Activated CD8-positive, alpha-beta T cell treated with anti-CD3 and anti-CD28 coated beads for 36 hours (primary cell): ENCODE measurements around the gene RILP. TPM values are rescaled to one million over a fixed set of nuclear protein-coding genes. Genes with fewer than 3 reads are reported as not detected.
A peak's percentile ranks its signal among the peaks of the same experiment; 100 is the strongest.

ENCODE experiments used
- ATAC-seq: fragments of 200-7000 bp; cut with Tn5 transposase; one replicate; pipeline ENCODE4 v1.10.0; 2021; ENCODE audit warnings: mild to moderate bottlenecking, moderate library complexity
- CTCF ChIA-PET: fragments of 350-600 bp; sonication (Branson Sonifier 250); formaldehyde crosslinking; loops from one replicate; lab custom pipeline; 2021; ENCODE audit warnings: antibody characterized with exemption; lab: Charles Lee
- POLR2A ChIA-PET: fragments of 350-600 bp; sonication (Branson Sonifier 250); formaldehyde crosslinking; loops from one replicate; lab custom pipeline; 2021; ENCODE audit warnings: antibody characterized with exemption; lab: Charles Lee
- DNase-seq: peaks from one replicate; pipeline ENCODE4 v3.0.0-alpha.2; 2020
- H3K27ac Mint-ChIP-seq: one replicate; pipeline ENCODE4 v1.8.0; 2021; ENCODE audit warnings: mild to moderate bottlenecking, mixed read lengths
- H3K27me3 Mint-ChIP-seq: one replicate; pipeline ENCODE4 v1.8.0; 2021; ENCODE audit warnings: mixed read lengths
- H3K36me3 Mint-ChIP-seq: one replicate; pipeline ENCODE4 v1.8.0; 2021; ENCODE audit warnings: low read depth, mixed read lengths
- H3K4me1 Mint-ChIP-seq: one replicate; pipeline ENCODE4 v1.8.0; 2021; ENCODE audit warnings: low read depth, mixed read lengths
- H3K4me3 Mint-ChIP-seq: one replicate; pipeline ENCODE4 v1.8.0; 2021; ENCODE audit warnings: mild to moderate bottlenecking, moderate library complexity, mixed read lengths
- H3K9me3 Mint-ChIP-seq: one replicate; pipeline ENCODE4 v1.8.0; 2021; ENCODE audit warnings: mixed read lengths
- CTCF ChIP-seq: fragments of 200-600 bp; IDR thresholded peaks from one replicate; pipeline ENCODE4 v1.8.0; 2022; ENCODE audit warnings: antibody characterized with exemption, mild to moderate bottlenecking
- intact Hi-C: fragments of 100-400 bp; cut with micrococcal nuclease; formaldehyde crosslinking; loops from one replicate; pipeline ENCODE4 v1.10.0; 2022
- total RNA-seq, 2 experiments: library from RNA; stranded (reverse); gene quantifications; one replicate each; pipeline ENCODE4 v1.2.3, GENCODE V29; 2021

Gene RILP
- total RNA-seq, 2 experiments from 2014 or later, result 5.3 to 6.1 TPM

- peak; percentile 5 for ATAC-seq
- H3K27ac Mint-ChIP-seq, result peak overlapping the region; percentile 90
- intact Hi-C loops, result no loop called here
- peaks cover 26% of the 10 kb centered on the region for H3K4me1 Mint-ChIP-seq
- peak; percentile 31 for DNase-seq
- no peaks in the 10 kb centered on the region for H3K9me3 Mint-ChIP-seq
- TF ChIP-seq CTCF, result no peak
- ChIA-PET CTCF (interaction anchor here (0.9 to 2.3 kb wide), 4 partner anchors 14 to 119 kb away, joined by 3 to 11 read pairs (median 4); no protein-coding TSS in a partner anchor), POLR2A (interaction anchor here (0.6 to 1.4 kb wide), 2 partner anchors 16 to 25 kb away, joined by 3 to 4 read pairs; no protein-coding TSS in a partner anchor)
- no peaks in the 10 kb centered on the region for H3K36me3 Mint-ChIP-seq
- no peaks in the 10 kb centered on the region for H3K27me3 Mint-ChIP-seq
- H3K4me3 Mint-ChIP-seq, result peak overlapping the region; percentile 70
Observed at GRCh38 chr17:1643999-1644492, 5.6 kb downstream of the RILP start.

- no peaks in the 10 kb centered on the region for H3K36me3 Mint-ChIP-seq
- ChIA-PET POLR2A (interaction anchor here (0.6 to 1.4 kb wide), 2 partner anchors 17 to 26 kb away, joined by 3 to 4 read pairs; no protein-coding TSS in a partner anchor), CTCF (interaction anchor here (0.9 to 1.2 kb wide), 2 partner anchors 69 to 73 kb away, joined by 3 to 4 read pairs; no protein-coding TSS in a partner anchor)
- peak; percentile 67 for DNase-seq
- intact Hi-C loops, result no loop called here
- no peaks in the 10 kb centered on the region for H3K27me3 Mint-ChIP-seq
- peaks cover 26% of the 10 kb centered on the region for H3K4me1 Mint-ChIP-seq
- no peaks in the 10 kb centered on the region for H3K9me3 Mint-ChIP-seq
- H3K27ac Mint-ChIP-seq, result no peak overlapping the region
- peak overlapping the region; percentile 70 for H3K4me3 Mint-ChIP-seq
- peak; percentile 33 for TF ChIP-seq CTCF
- peak; percentile 45 for ATAC-seq
Observed at GRCh38 chr17:1643293-1643998, 6.2 kb downstream of the RILP start.

GRCh38 chr17:1641065-1641403 lies 8.6 kb downstream of the RILP start:
- H3K27me3 Mint-ChIP-seq, result no peaks in the 10 kb centered on the region
- H3K4me3 Mint-ChIP-seq, result no peak overlapping the region
- no peaks in the 10 kb centered on the region for H3K36me3 Mint-ChIP-seq
- H3K9me3 Mint-ChIP-seq, result no peaks in the 10 kb centered on the region
- no peak overlapping the region for H3K27ac Mint-ChIP-seq
- intact Hi-C loops, result no loop called here
- ATAC-seq, result no peak
- no peak for DNase-seq
- ChIA-PET POLR2A (no interaction called here), CTCF (interaction anchor here (0.8 to 4.6 kb wide), 2 partner anchors 11 to 276 kb away, joined by 3 to 32 read pairs; partner anchors contain the start of gene SLC43A2)
- H3K4me1 Mint-ChIP-seq, result peaks cover 22% of the 10 kb centered on the region
- TF ChIP-seq CTCF, result no peak

- intact Hi-C loops, result no loop called here
- H3K4me1 Mint-ChIP-seq, result peaks cover 17% of the 10 kb centered on the region
- no peaks in the 10 kb centered on the region for H3K9me3 Mint-ChIP-seq
- no peaks in the 10 kb centered on the region for H3K36me3 Mint-ChIP-seq
- no peak overlapping the region for H3K4me3 Mint-ChIP-seq
- H3K27ac Mint-ChIP-seq, result no peak overlapping the region
- ATAC-seq (no peak), DNase-seq (no peak)
- POLR2A ChIA-PET, result interaction anchor here (1.0 kb wide), 1 partner anchor 21 kb away, joined by 3 read pairs; no protein-coding TSS in a partner anchor
- no peak for TF ChIP-seq CTCF
- CTCF ChIA-PET, result interaction anchor here (4.6 kb wide), 1 partner anchor 10 kb away, joined by 32 read pairs; the partner anchor contains the start of gene SLC43A2
- H3K27me3 Mint-ChIP-seq, result no peaks in the 10 kb centered on the region
Observed at GRCh38 chr17:1640329-1641064, 9.2 kb downstream of the RILP start.
